Upper lobe of right lung (tissue), 1 donor: ENCODE measurements around the gene RIPPLY2. TPM values are rescaled to one million over a fixed set of nuclear protein-coding genes. Genes with fewer than 3 reads are reported as not detected.
"Not testable (repeated sequence)": the region's sequence is repeated elsewhere in the genome, so short reads cannot be mapped to it uniquely, and the experiment has no call there.

Experiments
- ATAC-seq: fragments of 200-7000 bp; cut with Tn5 transposase; one replicate; pipeline ENCODE4 v1.9.1; 2020; ENCODE audit warnings: mild to moderate bottlenecking, moderate library complexity
- DNase-seq: peaks from one replicate; pipeline ENCODE4 v3.0.0-alpha.2; 2020
- H3K27ac ChIP-seq: fragments of 200-600 bp; one replicate; pipeline ENCODE4 v1.8.0; 2022
- H3K27me3 ChIP-seq: fragments of 200-600 bp; one replicate; pipeline ENCODE4 v1.8.0; 2022; ENCODE audit warnings: mild to moderate bottlenecking
- H3K36me3 ChIP-seq: fragments of 200-600 bp; one replicate; pipeline ENCODE4 v1.8.0; 2022
- H3K4me1 ChIP-seq: fragments of 200-600 bp; one replicate; pipeline ENCODE4 v1.8.0; 2022
- H3K4me3 ChIP-seq: fragments of 200-600 bp; one replicate; pipeline ENCODE4 v1.8.0; 2022; ENCODE audit warnings: mild to moderate bottlenecking
- H3K9me3 ChIP-seq: fragments of 200-600 bp; one replicate; pipeline ENCODE4 v1.8.0; 2022
- intact Hi-C: fragments of 100-400 bp; cut with DNase I; formaldehyde crosslinking; loops from one replicate; pipeline ENCODE4 v1.11.0; 2022
- long read RNA-seq: library from polyadenylated mRNA; unstranded; transcript quantifications from one replicate; pipeline ENCODE4 v2.0.0, GENCODE V29; 2021
- total RNA-seq: library from RNA; stranded (reverse); fragmentation: NEBNext Ultra II Directional; extraction: Animal tissue kit (Norgen Biotek cat#: 25700); gene quantifications from one replicate; pipeline ENCODE4 v1.2.1, GENCODE V29; 2021
- TF ChIP-seq, protein P1 (sequence below): fragments of 200-600 bp; IDR thresholded peaks from one replicate; pipeline ENCODE4 v1.8.0; 2022; ENCODE audit warnings: antibody characterized with exemption
- donor health status: DM: no; HTN: yes; CAD: no; lungs with severe emphysema.

Gene RIPPLY2, protein sequence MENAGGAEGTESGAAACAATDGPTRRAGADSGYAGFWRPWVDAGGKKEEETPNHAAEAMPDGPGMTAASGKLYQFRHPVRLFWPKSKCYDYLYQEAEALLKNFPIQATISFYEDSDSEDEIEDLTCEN
- total RNA-seq: not detected
- long read RNA-seq: 0 reads

DNA sequence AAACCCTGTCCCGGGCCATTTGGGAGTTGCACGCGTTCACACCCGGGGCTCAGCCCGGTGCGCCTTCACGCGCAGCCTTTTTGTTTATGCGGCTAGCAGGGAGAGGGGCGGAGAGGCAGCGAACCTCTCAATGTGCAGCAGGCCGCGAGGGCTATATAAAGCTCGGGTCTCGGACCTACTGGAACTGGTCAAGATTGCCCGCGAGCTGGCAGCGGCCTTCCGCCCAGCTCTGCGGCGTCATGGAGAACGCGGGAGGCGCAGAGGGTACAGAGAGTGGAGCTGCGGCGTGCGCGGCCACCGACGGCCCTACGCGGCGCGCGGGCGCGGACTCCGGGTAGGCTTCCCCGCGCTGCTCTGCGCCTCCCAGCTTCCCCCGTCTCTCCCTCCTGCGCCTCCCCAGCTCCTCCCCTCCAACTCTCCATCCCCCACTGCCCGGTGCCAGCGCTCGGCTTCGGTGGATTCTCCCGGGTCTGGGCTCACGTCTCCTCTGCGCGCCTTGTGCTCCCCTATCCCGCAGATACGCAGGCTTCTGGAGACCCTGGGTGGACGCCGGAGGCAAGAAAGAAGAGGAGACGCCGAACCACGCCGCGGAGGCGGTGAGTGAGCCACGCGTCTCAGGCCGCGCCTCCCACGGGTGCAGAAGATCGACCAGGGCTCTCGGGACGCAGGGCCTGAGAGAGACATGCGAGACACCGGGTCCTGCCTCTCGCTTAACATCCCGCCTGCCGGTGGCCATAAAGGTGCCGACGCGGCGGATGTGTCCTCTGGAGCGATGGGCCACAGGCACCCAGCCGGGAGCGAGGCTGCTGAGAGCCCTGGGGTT is at the start of gene RIPPLY2:
Gene RIPPLY2 (plus strand): TSS at position 183 of the 823 bp plus-strand sequence. CDS start 57 bp downstream, at position 240.
- TF ChIP-seq, protein P1, sequence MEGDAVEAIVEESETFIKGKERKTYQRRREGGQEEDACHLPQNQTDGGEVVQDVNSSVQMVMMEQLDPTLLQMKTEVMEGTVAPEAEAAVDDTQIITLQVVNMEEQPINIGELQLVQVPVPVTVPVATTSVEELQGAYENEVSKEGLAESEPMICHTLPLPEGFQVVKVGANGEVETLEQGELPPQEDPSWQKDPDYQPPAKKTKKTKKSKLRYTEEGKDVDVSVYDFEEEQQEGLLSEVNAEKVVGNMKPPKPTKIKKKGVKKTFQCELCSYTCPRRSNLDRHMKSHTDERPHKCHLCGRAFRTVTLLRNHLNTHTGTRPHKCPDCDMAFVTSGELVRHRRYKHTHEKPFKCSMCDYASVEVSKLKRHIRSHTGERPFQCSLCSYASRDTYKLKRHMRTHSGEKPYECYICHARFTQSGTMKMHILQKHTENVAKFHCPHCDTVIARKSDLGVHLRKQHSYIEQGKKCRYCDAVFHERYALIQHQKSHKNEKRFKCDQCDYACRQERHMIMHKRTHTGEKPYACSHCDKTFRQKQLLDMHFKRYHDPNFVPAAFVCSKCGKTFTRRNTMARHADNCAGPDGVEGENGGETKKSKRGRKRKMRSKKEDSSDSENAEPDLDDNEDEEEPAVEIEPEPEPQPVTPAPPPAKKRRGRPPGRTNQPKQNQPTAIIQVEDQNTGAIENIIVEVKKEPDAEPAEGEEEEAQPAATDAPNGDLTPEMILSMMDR: no peak
- H3K36me3 ChIP-seq: no peaks in the 10 kb centered on the region
- H3K27me3 ChIP-seq: peaks cover 58% of the 10 kb centered on the region
- H3K9me3 ChIP-seq: no peaks in the 10 kb centered on the region
- no peak within 1 kb of the TSS for H3K27ac ChIP-seq
- DNase-seq: no peak
- peak; percentile 74 for ATAC-seq
- H3K4me3 ChIP-seq: peak within 1 kb of the TSS; percentile 43
- peaks cover 13% of the 10 kb centered on the region for H3K4me1 ChIP-seq
- intact Hi-C loops: no loop called here

DNA sequence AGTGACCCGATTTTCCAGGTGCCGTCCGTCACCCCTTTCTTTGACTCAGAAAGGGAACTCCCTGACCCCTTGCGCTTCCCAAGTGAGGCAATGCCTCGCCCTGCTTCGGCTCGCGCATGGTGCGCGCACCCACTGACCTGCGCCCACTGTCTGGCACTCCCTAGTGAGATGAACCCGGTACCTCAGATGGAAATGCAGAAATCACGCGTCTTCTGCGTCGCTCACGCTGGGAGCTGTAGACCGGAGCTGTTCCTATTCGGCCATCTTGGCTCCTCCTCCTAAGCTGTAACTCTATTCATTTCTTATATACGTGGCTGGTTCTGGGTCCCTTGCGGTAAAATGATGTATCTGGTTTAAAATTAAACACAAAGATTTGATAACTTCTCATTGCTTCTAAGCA is 49.7 kb upstream of the RIPPLY2 start:
- H3K36me3 ChIP-seq, ATAC-seq, H3K27ac ChIP-seq, H3K4me1 ChIP-seq, H3K9me3 ChIP-seq, H3K4me3 ChIP-seq, H3K27me3 ChIP-seq, intact Hi-C loops, DNase-seq: not testable (repeated sequence)

DNA sequence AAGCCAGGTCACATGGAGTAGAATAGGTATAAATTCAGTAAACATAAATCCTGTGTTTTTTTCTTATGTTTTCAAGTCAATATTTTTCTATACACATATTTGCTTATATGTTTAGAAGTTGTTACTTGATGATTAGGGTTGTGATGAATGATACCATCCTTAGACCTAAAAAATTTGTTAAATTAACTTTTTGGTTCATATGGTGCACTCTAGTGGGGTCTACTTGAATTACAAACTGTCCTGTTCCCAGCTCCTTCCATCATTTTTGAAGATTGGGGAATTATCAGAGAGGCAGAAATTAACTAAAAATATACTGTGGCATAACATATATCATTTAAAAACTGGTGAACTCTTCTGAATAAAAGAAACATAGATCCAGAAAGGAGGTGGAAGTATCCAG is 48.3 kb upstream of the RIPPLY2 start:
- no peaks in the 10 kb centered on the region for H3K27me3 ChIP-seq
- TF ChIP-seq, protein P1: no peak
- intact Hi-C loops: no loop called here
- no peaks in the 10 kb centered on the region for H3K4me1 ChIP-seq
- no peak overlapping the region for H3K4me3 ChIP-seq
- no peaks in the 10 kb centered on the region for H3K9me3 ChIP-seq
- DNase-seq (no peak), ATAC-seq (no peak)
- H3K36me3 ChIP-seq: no peaks in the 10 kb centered on the region
- H3K27ac ChIP-seq: no peak overlapping the region

DNA sequence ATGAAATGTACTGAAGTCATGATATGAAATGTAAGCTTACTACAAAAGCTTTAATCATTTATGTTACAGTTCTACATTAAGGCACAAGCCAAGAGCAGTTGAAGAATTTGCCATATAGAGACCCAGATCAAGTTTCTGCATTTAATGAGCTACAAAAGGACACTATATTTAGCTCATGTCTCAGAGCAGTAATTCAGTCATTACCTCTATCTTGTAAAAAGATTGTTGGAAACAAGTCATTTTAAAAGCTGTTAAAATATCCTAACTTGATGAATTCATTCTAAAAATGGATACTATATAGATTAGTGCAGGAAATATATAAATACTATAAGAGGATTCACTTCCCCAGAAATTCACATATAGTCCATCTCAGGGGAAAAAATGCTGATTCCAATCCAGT is 45.2 kb upstream of the RIPPLY2 start:
- Histone ChIP-seq H3K27ac (no peak overlapping the region), H3K27me3 (peaks cover 4% of the 10 kb centered on the region), H3K36me3 (no peaks in the 10 kb centered on the region), H3K9me3 (no peaks in the 10 kb centered on the region), H3K4me3 (no peak overlapping the region), H3K4me1 (no peaks in the 10 kb centered on the region)
- TF ChIP-seq, protein P1: no peak
- ATAC-seq: no peak
- DNase-seq: no peak
- intact Hi-C loops: no loop called here

DNA sequence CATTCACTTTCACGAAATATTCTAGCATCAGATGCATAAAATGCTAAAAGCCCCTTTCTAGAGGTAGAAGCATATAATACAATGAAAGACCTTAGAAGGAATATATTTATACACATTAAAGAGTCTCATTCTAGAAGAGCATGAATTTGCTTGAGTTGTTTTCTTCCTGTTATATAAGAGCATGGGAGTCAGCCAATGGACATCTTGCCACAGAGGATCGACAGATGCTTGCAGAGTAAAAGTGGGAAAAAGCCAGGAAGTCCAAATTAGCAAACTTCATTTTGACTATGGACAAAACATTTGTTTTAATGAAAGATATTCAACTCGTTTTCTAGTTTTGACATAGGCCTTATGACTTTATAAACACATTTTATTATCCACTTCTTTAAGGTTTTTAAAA is 44.2 kb upstream of the RIPPLY2 start:
- intact Hi-C loops: no loop called here
- Histone ChIP-seq H3K4me3 (no peak overlapping the region), H3K27me3 (peaks cover 4% of the 10 kb centered on the region), H3K4me1 (no peaks in the 10 kb centered on the region), H3K27ac (no peak overlapping the region), H3K9me3 (no peaks in the 10 kb centered on the region), H3K36me3 (no peaks in the 10 kb centered on the region)
- DNase-seq (no peak), ATAC-seq (no peak)
- TF ChIP-seq, protein P1: no peak

DNA sequence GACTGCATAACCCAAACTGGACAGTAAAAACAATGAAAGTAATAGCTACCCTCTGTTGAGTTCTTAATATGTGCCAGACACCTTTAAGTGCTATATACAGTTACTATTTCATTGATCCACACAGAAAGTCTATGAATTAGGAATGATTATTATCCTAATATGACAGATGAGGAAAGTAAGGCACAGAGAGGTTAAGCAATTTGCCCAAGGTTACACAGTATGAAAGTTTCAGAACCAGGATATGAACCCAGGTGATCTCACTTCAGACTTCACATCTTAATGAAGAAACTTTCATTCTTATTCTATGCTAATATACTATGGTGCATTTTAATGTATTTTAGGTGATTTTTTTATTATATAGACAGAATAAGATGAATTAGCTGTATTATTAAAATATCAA is 40.6 kb upstream of the RIPPLY2 start:
- Histone ChIP-seq H3K27me3 (peaks cover 4% of the 10 kb centered on the region), H3K4me1 (no peaks in the 10 kb centered on the region), H3K36me3 (no peaks in the 10 kb centered on the region), H3K4me3 (no peak overlapping the region), H3K27ac (no peak overlapping the region), H3K9me3 (no peaks in the 10 kb centered on the region)
- DNase-seq (no peak), ATAC-seq (no peak)
- TF ChIP-seq, protein P1: no peak
- intact Hi-C loops: no loop called here
